Stimulated activated CD4-positive, alpha-beta T cell treated with anti-CD3 and anti-CD28 coated beads, Interleukin-4, amount 100 ng/mL, for 1 hour (primary cell): ENCODE measurements around the gene ZNF451.
A peak's percentile ranks its signal among the peaks of the same experiment; 100 is the strongest.
"Not testable (repeated sequence)": the region's sequence is repeated elsewhere in the genome, so short reads cannot be mapped to it uniquely, and the experiment has no call there.

Experiments used
- DNase-seq: peaks from one replicate; pipeline ENCODE4 v3.0.0-alpha.2; 2020

Gene ZNF451

GRCh38 chr6:57089687-57090457 lies at the start of gene ZNF451:
Gene ZNF451 (plus strand): TSS chr6:57090188. CDS start chr6:57090254, 66 bp downstream.
- DNase-seq, result peak; percentile 97

- not testable (repeated sequence) for DNase-seq
These were observed 45.9 kb upstream of the ZNF451 start for GRCh38 chr6:57044061-57044460.

- DNase-seq, result no peak
These were observed 45.4 kb upstream of the ZNF451 start for GRCh38 chr6:57044568-57044967.

- peak; percentile 78 for DNase-seq
These were observed 43.4 kb upstream of the ZNF451 start, which contains the start of gene KIAA1586 for GRCh38 chr6:57046332-57047256. Gene KIAA1586 (plus strand): TSS chr6:57046693. CDS start chr6:57046756, 63 bp downstream.

GRCh38 chr6:57047257-57047585 lies 42.8 kb upstream of the ZNF451 start:
- not testable (repeated sequence) for DNase-seq

GRCh38 chr6:57047859-57048258 lies 42.1 kb upstream of the ZNF451 start:
- DNase-seq, result not testable (repeated sequence)

- DNase-seq, result no peak
These were observed 41.4 kb upstream of the ZNF451 start for GRCh38 chr6:57048577-57048976.

- DNase-seq, result no peak
These were observed 26.1 kb upstream of the ZNF451 start for GRCh38 chr6:57063847-57064246.

- no peak for DNase-seq
These were observed 25.2 kb upstream of the ZNF451 start for GRCh38 chr6:57064809-57065208.

- no peak for DNase-seq
These were observed 21.9 kb upstream of the ZNF451 start for GRCh38 chr6:57068061-57068460.

GRCh38 chr6:57069228-57069627 lies 20.8 kb upstream of the ZNF451 start:
- no peak for DNase-seq

GRCh38 chr6:57069920-57070331 lies 20.1 kb upstream of the ZNF451 start:
- DNase-seq, result no peak

GRCh38 chr6:57072108-57072507 lies 17.9 kb upstream of the ZNF451 start:
- DNase-seq, result no peak

- no peak for DNase-seq
These were observed 15.6 kb upstream of the ZNF451 start for GRCh38 chr6:57074383-57074782.

- DNase-seq, result no peak
These were observed 14.9 kb upstream of the ZNF451 start for GRCh38 chr6:57075092-57075491.

GRCh38 chr6:57078531-57079207 lies 11.3 kb upstream of the ZNF451 start:
- no peak for DNase-seq

GRCh38 chr6:57085471-57085870 lies 4.5 kb upstream of the ZNF451 start:
- DNase-seq, result no peak

GRCh38 chr6:57086843-57087242 lies 3.1 kb upstream of the ZNF451 start:
- DNase-seq, result no peak

GRCh38 chr6:57087916-57088315 lies 2.1 kb upstream of the ZNF451 start:
- DNase-seq, result no peak

GRCh38 chr6:57089265-57089664 lies 723 bp upstream of the ZNF451 start:
- DNase-seq, result no peak

GRCh38 chr6:57090458-57091067 lies 575 bp downstream of the ZNF451 start:
- not testable (repeated sequence) for DNase-seq

GRCh38 chr6:57091375-57091774 lies 1.4 kb downstream of the ZNF451 start:
- not testable (repeated sequence) for DNase-seq

- DNase-seq, result no peak
These were observed 4.7 kb downstream of the ZNF451 start for GRCh38 chr6:57094689-57095088.
